GM18951 (cell line): ENCODE data around the gene CRAMP1.
"Not testable (repeated sequence)": the region's sequence is repeated elsewhere in the genome, so short reads cannot be mapped to it uniquely, and the experiment has no call there.

Experiments
- POLR2A ChIP-seq: IDR thresholded peaks from 4 replicates; pipeline ENCODE4 v1.6.1; 2011; ENCODE audit warnings: mild to moderate bottlenecking; ENCODE audit not compliant: insufficient read length, insufficient read depth; ENCODE audit errors: extremely low read depth
- in situ Hi-C: fragments of 300-500 bp; cut with MboI; formaldehyde crosslinking; loops from one replicate; pipeline ENCODE4 v1.12.0; 2022; ENCODE audit warnings: low sequenced_read_pairs, mixed read lengths, inconsistent platforms; ENCODE audit not compliant: unreplicated experiment

Gene CRAMP1

DNA sequence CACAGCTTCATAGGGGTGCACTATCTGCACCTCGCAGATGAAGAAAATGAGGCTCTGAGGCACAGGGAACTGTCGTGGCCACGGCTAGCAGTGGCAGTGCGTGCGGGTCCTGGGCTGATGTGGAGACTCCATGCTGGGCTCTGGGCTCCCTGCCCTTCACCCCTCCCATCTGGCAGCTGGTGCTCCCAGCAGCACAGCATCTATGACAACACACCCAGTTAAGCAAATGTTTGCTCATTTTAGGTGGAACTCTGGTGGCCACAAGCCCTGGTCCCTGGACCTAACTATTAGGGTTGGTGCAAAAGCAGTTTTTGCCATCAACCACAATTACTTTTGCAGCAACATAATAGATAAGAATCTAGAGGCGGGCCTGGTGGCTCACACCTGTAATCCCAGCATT, 31.2 kb upstream of the CRAMP1 start:
- in situ Hi-C loops, result no loop called here
- TF ChIP-seq POLR2A, result no peak

DNA sequence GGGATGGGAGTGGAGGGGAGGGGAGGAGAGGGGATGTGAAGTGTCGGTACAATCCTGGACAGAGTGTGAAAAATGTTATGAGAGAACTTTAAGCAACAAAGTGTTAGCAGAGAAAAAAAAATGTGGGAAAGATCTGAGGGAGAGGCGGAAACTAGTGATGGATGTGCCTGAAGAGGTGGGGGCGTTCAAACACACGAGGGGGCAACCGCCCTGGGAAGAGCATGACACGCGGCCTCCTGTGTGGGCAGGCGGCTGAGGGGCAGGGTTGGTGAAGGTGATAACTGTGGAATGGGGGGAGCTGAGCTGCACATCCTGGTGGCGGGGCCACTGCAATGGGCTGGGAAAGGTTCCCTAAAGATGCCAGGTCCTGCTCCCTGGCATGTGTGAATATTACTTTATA, 30.4 kb upstream of the CRAMP1 start:
- in situ Hi-C loops, result no loop called here
- TF ChIP-seq POLR2A, result no peak

DNA sequence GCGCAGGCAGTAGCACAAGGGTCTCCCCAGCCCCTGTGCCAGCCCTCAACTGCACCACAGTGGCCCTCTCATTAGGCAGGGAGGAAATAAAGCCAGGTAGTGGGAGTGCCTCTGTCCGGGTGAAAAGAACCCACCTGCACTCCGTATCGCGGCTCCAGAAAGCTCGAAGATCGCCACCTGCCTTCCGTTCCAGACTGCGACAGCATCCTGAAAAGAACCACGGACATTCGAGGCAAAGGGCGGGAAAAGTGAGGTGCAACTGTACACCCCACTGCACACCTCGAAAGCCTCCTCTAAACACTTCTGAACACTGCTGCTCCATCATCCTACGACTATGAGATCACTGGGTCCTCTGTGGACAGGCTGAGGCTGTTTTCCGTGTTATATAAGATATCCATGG, 29.0 kb upstream of the CRAMP1 start:
- TF ChIP-seq POLR2A, result no peak

DNA sequence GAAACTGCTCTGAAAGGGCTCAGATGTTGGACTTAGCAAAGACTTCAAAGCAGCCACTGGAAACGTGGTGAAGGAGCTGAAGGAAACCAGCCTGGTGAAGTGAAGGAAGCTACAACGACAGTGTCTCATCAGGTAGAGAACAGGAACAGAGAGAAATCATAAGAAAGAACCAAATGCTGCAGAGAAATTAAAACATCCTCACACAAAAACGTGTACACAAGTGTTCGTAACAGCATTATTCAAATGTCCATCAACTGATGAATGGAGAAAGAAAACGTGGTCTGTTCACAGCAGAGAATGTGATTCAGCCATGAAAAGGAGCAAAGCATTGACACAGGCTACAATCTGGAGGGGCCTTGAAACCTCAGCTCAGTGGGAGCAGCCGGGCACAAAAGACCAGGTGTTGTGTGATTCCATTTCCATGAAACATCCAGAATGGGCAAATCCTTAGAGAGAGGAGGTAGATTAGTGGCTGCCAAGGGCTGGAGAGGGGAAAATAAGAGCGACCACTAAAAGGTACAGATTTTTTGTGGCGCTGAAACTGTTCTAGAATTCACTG, 27.2 kb upstream of the CRAMP1 start:
- no peak for TF ChIP-seq POLR2A
- in situ Hi-C loops, result no loop called here

More for the DNA sequence above, 29.0 kb upstream of the CRAMP1 start:
- in situ Hi-C loops, result no loop called here

DNA sequence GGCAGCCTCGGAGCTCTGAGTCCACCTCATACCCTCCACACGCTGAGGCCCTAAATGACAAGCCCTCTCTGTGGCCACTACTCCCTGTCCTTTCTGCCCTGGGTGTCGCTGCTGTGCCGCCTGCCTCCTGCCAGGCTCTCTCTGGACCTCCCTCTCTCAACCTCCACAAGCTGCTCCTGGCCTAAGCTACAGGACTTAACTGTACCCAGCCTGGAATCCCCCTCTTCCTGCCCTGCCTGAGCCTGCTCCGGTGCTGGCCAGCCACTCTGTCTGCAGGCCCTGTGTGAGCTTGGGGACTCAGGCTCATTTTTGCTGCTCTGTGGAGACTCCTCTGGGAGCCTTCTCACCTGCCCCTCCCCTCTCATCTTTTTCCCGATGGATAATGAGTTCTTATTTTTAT, 21.8 kb upstream of the CRAMP1 start:
- in situ Hi-C loops, result no loop called here
- no peak for TF ChIP-seq POLR2A

DNA sequence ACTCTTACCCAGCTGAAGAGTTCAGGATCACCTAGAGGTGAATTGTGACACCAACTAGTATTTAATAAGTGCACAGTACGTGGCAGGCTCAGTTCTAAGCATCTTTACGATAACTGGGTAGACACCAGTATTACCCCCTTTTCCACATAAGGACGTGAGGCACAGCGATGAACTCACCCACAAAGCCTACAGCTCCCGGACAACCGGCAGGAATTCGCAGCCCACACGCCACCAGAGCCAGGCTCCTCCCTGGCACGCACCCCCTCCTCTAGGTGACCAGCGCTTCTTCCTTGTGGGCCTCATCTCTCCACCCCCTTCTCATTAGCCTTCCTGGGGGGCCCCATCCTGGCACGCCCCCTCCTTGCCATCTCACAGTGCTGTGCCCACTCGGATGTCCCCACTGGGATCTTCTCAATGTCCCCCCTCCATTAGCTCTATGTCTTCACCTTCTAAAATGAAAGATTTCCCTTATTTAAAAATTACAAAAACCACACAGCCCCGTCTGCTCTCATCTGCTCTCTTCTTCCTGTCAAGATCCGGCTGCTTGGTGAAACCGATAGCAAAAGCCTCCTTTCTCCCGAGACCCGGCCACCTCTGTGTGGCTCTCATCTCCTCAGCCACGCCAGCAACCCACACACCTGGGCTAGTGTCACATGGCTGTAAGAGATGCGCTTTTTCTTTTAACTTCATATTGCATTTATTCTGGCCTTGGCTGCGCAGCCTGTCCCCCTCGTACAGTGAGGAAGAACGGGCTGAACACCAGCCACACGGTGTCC, 21.0 kb upstream of the CRAMP1 start:
- in situ Hi-C loops, result no loop called here
- no peak for TF ChIP-seq POLR2A

DNA sequence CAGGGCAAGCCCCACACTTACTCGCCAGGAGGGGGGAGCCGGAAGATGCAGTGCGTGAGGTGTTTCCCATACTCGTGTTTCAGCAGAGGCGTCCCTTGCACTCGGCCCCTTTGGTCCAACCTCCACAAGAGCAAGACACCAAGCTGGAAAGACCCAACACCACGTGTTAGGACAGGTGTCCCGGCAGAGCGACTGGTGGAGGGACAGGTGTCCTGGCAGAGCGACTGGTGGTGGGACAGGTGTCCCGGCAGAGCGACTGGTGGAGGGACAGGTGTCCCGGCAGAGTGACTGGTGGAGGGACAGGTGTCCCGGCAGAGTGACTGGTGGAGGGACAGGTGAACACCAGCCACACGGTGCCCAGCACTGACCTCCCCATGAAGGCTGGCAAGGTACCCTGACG, 19.7 kb upstream of the CRAMP1 start:
- no peak for TF ChIP-seq POLR2A
- in situ Hi-C loops, result no loop called here

DNA sequence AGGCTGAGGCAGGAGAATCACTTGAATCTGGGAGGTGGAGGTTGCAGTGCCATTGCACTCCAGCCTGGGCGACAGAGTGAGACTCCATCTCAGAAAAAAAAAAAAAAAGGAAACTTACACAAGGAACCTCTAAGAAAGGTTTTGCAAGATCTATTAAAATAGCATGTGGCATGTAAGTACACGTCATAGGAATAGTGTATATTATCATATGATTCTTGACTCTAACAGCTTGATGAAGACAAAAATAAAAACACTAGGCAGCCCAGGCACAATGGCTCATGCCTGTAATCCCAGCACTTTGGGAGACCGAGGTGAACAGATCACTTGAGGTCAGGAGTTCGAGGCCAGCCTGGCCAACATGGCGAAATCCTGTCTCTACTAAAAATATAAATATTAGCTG, 16.6 kb upstream of the CRAMP1 start:
- in situ Hi-C loops, result not testable (repeated sequence)

DNA sequence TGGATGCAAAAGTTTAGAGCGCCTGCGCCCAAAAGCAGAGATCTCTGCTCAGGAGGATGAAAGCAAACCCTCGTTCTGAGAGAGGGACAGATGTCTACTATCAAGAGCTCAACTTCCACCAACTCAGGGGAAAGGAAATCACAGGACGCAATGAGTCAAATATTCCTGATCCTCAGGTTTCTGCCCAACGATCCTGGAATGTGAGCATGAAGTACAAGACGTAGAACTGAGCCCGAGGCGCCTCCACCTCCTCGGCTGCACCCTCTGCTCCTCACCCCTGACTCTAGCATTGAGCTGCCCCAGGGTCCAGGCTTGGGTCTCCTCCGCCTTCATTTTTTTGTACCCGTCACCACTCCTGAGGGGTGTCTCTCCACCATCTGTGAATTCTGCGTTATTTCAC, 15.6 kb upstream of the CRAMP1 start:
- no peak for TF ChIP-seq POLR2A
- in situ Hi-C loops, result no loop called here

DNA sequence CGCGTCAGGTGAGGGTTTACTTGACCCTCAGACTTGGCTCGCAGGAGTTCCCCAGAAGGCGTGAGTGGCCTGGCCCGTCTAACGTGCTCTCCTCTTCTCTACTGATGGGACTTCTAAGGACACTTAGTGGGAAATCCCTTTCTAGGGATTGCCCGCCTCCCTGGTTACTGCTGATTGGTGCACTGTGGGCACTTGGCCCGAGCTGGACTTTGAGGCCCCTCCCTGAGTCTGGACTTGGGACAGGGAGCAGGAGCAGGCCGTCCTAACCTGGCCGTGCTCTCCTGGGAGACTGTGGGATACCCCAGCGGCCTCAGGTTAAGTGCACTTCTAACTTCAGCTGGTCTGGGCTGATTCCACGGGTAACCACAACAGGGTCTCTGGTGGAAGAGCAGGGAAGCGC, 15.0 kb upstream of the CRAMP1 start:
- no peak for TF ChIP-seq POLR2A
- in situ Hi-C loops, result no loop called here

DNA sequence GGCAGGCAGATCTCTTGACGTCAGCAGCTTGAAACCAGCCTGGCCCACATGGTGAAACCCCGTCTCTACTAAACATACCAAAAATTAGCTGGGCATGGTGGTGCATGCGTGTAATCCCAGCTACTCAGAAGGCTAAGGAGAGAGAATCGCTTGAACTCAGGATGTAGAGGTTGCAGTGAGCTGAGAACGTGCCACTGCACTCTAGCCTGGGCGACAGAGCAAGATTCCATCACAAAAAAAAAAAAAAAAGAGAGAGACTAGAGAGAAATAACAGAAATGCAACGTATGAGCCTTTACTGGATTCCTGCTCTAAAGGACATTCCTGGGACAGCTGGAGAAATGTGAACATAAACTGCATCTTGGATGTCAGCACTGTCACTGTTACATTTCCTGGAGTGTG, 11.1 kb upstream of the CRAMP1 start:
- TF ChIP-seq POLR2A, result no peak
- in situ Hi-C loops, result no loop called here

DNA sequence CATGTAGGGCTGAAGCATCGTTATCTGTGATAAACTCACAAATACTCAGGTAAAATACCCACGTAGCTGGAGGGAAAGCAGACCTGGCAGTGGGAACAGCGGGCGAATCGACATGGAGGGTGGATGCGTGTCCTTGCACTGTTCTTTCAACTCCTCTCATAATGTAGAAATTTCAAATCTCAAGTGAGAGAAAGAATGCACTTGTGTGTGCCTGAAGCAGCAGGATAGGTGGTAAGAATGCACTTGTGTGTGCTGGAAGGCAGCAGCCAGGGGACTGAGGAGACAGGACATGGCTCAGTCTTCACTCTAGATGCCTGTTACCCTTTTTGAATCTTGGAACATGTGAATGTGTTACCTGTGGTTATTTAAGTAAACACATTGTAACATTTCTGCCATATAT, 10.7 kb upstream of the CRAMP1 start:
- in situ Hi-C loops, result no loop called here
- TF ChIP-seq POLR2A, result no peak

DNA sequence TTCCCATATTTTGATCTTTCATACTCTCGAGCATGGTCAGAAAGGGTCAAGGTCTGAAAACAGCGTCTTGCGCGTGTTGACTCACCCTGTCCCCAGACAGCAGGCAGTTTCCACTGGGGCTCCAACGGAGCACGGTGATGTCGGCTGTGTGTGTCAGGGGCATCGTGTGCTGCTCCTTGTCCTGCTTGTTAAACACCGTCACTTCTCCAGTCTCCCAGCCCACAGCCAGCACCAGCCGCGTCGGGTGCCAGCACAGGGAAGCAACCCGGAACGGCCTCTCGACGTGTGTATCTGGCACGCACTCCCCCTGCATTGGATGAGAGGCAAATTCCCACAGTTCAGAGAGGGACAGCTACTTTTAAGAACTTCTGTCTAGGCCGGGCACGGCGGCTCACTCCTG, 9.9 kb upstream of the CRAMP1 start:
- no peak for TF ChIP-seq POLR2A
- in situ Hi-C loops, result no loop called here

DNA sequence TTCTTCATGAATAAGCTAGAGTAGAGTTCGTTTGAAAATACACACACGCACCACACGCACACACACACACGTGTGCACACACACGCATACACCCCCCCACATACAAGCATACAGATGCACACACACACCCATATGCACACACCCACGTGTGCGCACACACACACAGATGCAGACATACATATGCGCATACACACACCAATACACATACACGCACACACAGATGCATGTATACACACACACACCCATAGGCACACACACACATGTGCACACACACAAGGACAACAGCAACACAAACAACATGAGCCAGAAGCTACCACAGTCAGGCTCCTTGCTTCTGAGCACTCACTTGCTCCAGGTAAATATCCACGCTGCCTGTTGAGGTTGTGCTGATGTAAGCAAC, 5.4 kb upstream of the CRAMP1 start:
- in situ Hi-C loops, result no loop called here
- TF ChIP-seq POLR2A, result no peak
